ENCODE results near the gene NUP85.
"Not testable (repeated sequence)": the region's sequence is repeated elsewhere in the genome, so short reads cannot be mapped to it uniquely, and the experiment has no call there.

The NUP85 gene

DNA sequence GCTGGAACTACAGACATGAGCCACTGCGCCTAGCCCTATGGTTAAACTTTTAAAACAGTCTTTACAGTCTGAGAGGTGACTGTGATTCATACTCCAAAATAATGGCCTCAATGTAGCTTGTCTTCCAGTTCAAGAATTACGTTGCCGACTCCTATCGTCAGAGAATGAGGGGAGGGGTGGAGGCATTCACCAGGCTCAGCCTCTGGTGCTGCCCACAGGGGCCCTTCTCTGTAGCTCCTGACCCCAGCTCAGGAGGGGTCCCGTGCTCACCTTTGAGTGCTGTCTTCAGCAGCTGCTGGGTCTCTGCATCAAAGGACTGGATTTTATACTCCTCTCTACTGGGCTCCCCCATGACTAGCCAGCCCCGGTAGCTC lies 64.4 kb downstream of the NUP85 start:
- no peak for DNase-seq (ENCODE audit: low read depth)

DNA sequence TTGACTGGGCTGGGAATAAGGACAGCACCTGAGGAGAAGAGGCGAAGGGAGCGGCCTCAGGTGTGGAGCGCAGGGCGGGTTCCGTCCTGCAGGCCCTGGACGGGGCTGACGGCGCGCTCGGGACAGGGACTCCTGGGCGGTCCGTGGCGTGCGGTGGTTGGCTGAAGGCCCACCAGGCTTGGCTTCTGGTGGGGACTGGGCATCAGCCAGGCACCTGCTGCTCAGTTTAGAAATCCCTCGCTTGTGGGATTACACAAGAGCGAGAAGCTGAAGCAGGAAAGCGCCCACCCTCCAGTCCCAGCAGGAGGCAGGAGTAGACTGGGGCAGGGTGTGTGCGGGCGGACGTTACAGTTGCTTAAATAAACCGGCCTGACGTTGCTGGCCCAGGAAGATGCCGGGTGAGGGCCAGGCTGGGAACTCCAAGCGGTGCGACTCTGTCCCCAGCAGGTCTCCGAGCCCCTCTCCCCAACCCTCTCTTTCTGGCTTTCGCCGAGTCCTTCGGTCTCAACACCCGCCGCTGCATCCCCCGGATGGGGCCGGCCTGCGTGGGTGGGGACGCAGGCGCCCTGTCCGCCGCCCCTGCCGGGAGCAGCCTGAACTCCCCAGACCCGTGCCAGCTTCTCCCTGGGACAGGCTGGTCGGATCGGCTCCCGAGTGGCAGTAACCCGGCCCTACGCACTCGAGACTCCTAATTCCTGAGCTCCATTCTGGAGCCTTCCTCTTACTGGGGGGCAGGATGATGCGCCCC lies 64.9 kb downstream of the NUP85 start:
- DNase-seq (ENCODE audit: low read depth): peak; percentile 13

DNA sequence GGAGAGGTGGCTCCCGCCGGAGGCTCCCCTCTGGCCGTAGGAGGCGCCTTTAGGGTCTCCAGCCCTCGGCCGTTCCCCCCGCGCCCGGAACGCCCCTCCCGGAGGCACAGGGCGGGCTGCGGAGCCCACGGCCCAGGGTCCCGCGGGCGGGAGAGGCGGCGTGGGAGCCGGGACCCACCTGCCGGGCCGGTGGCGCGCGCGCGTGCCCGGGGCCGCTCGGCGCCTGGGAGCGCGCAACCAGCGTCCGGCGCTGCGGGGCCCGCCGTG lies 65.4 kb downstream of the NUP85 start, which contains the start of gene MIF4GD:
TSS of gene MIF4GD (minus strand) at position 266 of the 267 bp plus-strand sequence. CDS start 1,036 bp downstream, outside the sequence.
- DNase-seq (ENCODE audit: low read depth): no peak

DNA sequence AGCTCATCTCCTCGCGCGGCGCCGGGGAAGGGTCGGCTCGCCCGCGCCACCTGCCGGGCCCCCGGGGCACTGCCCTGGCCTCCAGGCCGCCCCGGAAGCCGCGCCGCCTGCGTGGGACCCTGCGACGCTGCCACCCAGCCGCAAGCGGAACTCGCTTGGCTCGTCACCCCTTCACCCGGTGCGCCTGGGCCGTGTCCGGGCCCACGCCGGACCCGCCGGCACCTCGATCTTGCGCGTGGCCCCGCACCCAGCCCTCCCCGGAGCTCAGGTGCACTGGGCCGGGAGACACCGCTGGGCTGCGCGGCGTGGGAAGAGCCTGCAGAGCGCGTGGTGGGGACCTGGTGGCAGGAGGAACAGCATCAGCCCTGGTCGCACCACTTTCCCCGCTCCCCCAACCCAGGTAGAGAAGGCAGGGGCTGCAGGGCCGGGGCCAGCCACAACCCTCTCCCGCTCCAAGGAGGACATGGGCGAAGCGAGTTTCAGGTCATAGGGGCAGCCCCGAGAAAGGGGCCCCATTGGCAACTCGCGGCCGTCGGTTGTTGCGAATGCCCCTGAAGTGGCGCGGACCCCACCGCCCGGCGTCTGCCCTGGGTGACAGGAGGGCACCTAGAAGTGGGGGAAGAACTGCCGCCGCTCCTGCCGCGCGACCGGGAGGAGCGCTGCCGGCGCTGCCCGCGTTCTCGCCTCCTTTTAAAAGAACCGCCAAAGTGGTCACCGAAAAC lies 65.9 kb downstream of the NUP85 start:
- peak; percentile 73 for DNase-seq (ENCODE audit: low read depth)

DNA sequence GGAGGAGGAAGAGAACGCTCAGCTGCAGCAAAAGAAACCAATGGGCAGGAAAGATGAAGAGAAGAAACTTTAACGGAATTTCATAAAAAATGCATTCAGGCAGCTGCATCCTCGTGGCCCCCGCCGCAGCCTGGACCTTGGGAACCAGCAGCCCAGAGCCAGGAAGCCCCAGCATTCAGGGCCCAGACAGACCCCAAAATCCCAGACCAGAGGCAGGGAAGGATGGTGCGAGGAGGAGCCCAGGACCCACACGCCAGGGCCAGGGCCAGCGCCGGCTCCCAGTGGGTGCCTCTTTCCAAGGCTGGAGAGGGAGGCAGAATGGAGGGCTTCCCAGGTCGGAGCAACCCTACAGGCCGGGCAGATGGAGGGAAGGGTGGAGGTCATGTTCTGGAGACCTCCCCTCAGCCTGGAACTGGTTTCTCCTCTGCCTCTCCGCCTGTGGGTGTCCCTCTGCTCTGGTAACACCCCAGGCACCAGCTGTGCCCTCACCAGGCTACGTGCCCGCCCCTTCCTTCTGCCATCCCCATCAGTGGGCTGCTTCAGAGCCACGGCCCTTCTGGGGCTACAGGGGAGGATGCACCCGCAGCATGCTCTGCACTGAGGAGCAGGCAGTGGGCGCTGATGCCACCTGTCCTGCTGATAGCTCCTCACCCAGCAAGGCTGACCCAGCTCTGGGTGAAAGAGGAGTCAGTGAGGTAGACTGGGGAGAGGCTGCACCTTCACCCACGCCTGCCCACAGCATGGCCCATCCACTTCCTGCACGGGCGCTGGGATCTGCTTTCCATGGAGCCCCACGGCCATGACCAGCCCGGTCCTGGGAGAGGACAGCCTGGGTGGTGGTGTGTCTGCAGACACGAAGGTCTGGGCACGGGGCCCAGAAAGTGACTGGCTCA lies 66.7 kb downstream of the NUP85 start:
- DNase-seq (ENCODE audit: low read depth): no peak

DNA sequence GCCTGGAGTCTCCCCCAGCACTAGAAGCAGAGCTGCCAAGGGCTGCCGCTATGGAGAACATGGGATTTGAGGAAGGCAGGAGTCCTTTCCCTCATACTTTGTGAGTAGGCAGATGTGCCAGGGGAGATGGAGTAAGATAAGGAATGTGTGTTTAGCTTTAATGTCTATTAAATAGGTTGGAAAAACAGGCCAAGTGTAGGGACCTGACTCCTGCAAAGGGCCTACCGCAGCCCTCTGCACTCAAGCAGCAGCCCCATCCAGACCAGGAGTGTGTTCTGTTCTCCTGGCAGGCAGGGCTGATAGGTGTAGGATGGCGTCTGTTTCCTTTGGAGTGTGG lies 67.3 kb downstream of the NUP85 start:
- DNase-seq (ENCODE audit: low read depth): no peak

DNA sequence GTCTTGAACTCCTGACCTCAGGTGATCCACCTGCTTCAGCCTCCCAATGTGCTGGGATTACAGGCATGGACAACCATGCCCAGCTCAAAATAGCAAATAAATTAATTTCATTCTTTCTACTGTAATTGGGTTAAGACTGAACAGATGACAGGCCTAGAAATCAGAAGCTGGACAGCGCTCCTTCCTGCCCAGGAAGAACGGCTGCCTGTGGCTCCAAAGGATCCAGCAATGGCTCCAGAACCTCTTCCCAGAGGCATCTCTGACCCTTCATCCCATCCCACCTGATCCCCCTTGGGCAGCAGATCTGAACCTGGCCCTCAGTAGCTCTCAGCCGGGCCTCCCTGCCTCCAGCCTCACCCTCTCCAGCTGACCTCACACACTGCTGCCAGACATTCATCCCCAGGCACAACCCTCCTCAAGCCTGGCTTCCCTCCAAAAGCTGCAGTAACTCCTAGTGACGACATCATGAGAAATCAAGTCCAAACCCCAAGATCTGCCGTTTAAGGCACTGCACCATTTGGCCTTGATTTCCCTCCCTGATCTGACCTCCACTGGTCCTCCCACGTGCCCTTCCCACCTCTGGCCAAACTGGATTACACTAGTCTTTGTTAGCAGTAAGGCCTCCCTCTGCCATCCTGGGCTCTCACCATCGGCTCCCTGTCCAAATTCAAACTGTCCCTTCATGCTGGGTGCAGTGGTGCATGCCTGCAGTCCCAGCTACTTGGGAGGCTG lies 68.7 kb downstream of the NUP85 start:
- DNase-seq (ENCODE audit: low read depth): no peak

DNA sequence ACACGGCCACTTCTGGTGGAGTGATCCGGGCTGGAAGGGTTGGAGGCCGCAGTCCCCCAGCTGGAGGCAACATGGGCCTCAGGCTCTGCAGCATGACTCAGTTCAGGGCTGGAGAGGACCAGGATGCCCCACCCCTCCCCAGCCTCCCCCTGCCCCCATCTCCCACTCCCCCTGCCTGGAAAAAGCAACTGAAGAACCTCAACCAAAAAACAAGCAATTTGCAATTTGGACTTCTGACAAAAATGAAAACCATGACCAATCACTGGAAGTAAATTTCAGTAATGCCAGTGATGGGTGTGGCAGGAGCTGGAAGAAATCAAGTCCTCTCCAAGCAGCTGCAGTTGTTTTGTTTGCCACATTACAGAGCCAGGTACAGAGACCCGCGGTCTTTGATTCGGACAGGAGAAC lies 72.2 kb downstream of the NUP85 start:
- no peak for DNase-seq (ENCODE audit: low read depth)

DNA sequence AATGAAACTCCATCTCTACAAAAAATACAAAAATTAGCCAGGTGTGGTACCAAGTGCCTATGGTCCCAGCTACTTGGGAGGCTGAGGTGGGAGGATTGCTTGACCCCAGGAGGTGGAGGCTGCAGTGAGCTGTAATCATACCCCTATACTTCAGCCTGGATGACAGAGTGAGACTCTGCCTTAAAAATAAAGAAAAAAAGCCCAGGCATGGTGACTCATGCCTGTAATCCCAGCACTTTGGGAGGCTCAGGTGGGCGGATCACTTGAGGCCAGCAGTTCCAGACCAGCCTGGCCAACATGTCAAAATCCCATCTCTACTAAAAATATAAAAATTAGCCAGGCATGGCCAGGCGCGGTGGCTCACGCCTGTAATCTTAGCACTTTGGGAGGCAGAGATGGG lies 74.7 kb downstream of the NUP85 start:
- DNase-seq (ENCODE audit: low read depth): not testable (repeated sequence)

DNA sequence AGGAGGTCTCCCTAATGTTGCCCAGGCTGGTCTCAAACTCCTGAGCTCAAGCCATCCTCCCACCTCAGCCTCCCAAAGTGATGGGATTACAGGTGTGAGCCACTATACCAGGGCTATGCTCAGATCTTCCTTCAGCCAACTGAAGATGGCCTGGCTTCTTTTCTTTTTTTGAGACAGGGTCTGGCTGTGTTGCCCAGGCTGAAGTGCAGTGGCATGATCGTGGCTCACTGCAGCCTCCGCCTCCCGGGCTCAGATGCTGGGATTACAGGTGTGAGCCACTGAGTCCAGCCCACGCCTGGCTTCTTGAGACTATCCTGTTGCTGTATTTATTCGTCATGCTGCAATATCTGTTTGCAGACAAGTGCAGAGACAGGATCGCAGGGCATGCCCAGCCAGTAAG lies 79.6 kb downstream of the NUP85 start:
- DNase-seq (ENCODE audit: low read depth): no peak
